GM23338 (cell line): ENCODE data around the gene PDGFC.

Experiments used
- CREB1 ChIP-seq: fragments of 250-450 bp; sonication (Bioruptor Pico); IDR thresholded peaks from 2 replicates; pipeline ENCODE4 v1.5.0; 2020; ENCODE audit warnings: low read depth, mild to moderate bottlenecking, moderate library complexity
- EZH2 ChIP-seq: fragments of 200-600 bp; sonication (generic); IDR thresholded peaks from one replicate; pipeline ENCODE4 v1.8.0; 2017; ENCODE audit warnings: antibody characterized with exemption, mild to moderate bottlenecking, low read depth; ENCODE audit not compliant: unreplicated experiment
- EZH2phosphoT487 ChIP-seq: fragments of 200-600 bp; sonication (generic); IDR thresholded peaks from one replicate; pipeline ENCODE4 v1.8.1; 2018; ENCODE audit warnings: antibody characterized with exemption; ENCODE audit not compliant: unreplicated experiment
- JUNB ChIP-seq: IDR thresholded peaks from one replicate; pipeline ENCODE4 v1.6.1; 2016; ENCODE audit warnings: antibody characterized with exemption; ENCODE audit not compliant: unreplicated experiment
- NANOG ChIP-seq: IDR thresholded peaks from 2 replicates; pipeline ENCODE4 v1.6.1; 2016; ENCODE audit warnings: antibody characterized with exemption, borderline replicate concordance
- POLR2AphosphoS5 ChIP-seq: IDR thresholded peaks from 2 replicates; pipeline ENCODE4 v1.6.1; 2016; ENCODE audit warnings: antibody characterized with exemption, low read depth
- REST ChIP-seq: IDR thresholded peaks from one replicate; pipeline ENCODE4 v1.6.1; 2018; ENCODE audit warnings: antibody characterized with exemption; ENCODE audit not compliant: unreplicated experiment
- STAT1 ChIP-seq: IDR thresholded peaks from one replicate; pipeline ENCODE4 v1.6.1; 2016; ENCODE audit warnings: antibody characterized with exemption; ENCODE audit not compliant: unreplicated experiment
- ZNF462 ChIP-seq: fragments of 250-450 bp; sonication (Bioruptor Pico); IDR thresholded peaks from 2 replicates; pipeline ENCODE4 v1.5.0; 2020; ENCODE audit warnings: mild to moderate bottlenecking, moderate library complexity
- TF ChIP-seq, protein P1 (sequence below), 2 experiments: fragments of 200-600 bp in 1 of 2; sonication (generic) in 1 of 2; conservative IDR thresholded peaks; 2 replicates each; pipeline versions ENCODE4 v1.5.1 to v1.6.1; 2016 to 2017; ENCODE audit warnings: antibody characterized with exemption in 2 of 2, low read depth in 2 of 2, mild to moderate bottlenecking in 2 of 2, moderate library complexity in 1 of 2

- TF ChIP-seq EZH2, result no peak
- TF ChIP-seq, protein P1, sequence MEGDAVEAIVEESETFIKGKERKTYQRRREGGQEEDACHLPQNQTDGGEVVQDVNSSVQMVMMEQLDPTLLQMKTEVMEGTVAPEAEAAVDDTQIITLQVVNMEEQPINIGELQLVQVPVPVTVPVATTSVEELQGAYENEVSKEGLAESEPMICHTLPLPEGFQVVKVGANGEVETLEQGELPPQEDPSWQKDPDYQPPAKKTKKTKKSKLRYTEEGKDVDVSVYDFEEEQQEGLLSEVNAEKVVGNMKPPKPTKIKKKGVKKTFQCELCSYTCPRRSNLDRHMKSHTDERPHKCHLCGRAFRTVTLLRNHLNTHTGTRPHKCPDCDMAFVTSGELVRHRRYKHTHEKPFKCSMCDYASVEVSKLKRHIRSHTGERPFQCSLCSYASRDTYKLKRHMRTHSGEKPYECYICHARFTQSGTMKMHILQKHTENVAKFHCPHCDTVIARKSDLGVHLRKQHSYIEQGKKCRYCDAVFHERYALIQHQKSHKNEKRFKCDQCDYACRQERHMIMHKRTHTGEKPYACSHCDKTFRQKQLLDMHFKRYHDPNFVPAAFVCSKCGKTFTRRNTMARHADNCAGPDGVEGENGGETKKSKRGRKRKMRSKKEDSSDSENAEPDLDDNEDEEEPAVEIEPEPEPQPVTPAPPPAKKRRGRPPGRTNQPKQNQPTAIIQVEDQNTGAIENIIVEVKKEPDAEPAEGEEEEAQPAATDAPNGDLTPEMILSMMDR (conservative IDR thresholded peaks at IDR 0.05; ENCODE audit: low read depth in 2 of 2), result no peak
- no peak for TF ChIP-seq CREB1
- no peak for TF ChIP-seq POLR2AphosphoS5
- no peak for TF ChIP-seq REST
- no peak for TF ChIP-seq EZH2phosphoT487
- no peak for TF ChIP-seq STAT1
- TF ChIP-seq JUNB, result no peak
- TF ChIP-seq NANOG, result no peak
- no peak for TF ChIP-seq ZNF462 (CRISPR knock-in tag)
Observed at GRCh38 chr4:156764846-156765245, 206.8 kb downstream of the PDGFC start.
